GM21526 (cell line): ENCODE results near the gene TOM1L2.
"Not testable (repeated sequence)": the region's sequence is repeated elsewhere in the genome, so short reads cannot be mapped to it uniquely, and the experiment has no call there.

Experiments used
- ATAC-seq: cut with Tn5 transposase; IDR thresholded peaks from one replicate; pipeline ENCODE4 v1.9.1; 2021; ENCODE audit warnings: moderate library complexity; ENCODE audit not compliant: unreplicated experiment, low FRiP score

TOM1L2 gene

GRCh38 chr17:17944743-17945142 lies 27.5 kb downstream of the TOM1L2 start:
- no peak for ATAC-seq

- no peak for ATAC-seq
These were observed 28.0 kb downstream of the TOM1L2 start for GRCh38 chr17:17944242-17944641.

GRCh38 chr17:17943281-17943984 lies 28.8 kb downstream of the TOM1L2 start:
- ATAC-seq: no peak

- ATAC-seq: no peak
These were observed 29.4 kb downstream of the TOM1L2 start for GRCh38 chr17:17942846-17943245.

- ATAC-seq: no peak
These were observed 31.2 kb downstream of the TOM1L2 start for GRCh38 chr17:17941015-17941414.

GRCh38 chr17:17940441-17940911 lies 31.7 kb downstream of the TOM1L2 start:
- ATAC-seq: no peak

- not testable (repeated sequence) for ATAC-seq
These were observed 32.3 kb downstream of the TOM1L2 start for GRCh38 chr17:17939941-17940340.

GRCh38 chr17:17938388-17939107 lies 33.7 kb downstream of the TOM1L2 start:
- no peak for ATAC-seq

- no peak for ATAC-seq
These were observed 34.2 kb downstream of the TOM1L2 start for GRCh38 chr17:17937958-17938357.

- ATAC-seq: no peak
These were observed 34.9 kb downstream of the TOM1L2 start for GRCh38 chr17:17937201-17937853.

- ATAC-seq: no peak
These were observed 36.6 kb downstream of the TOM1L2 start for GRCh38 chr17:17935321-17936271.

- no peak for ATAC-seq
These were observed 37.4 kb downstream of the TOM1L2 start for GRCh38 chr17:17934806-17935205.

- ATAC-seq: no peak
These were observed 38.0 kb downstream of the TOM1L2 start for GRCh38 chr17:17934214-17934613.

GRCh38 chr17:17933775-17934174 lies 38.4 kb downstream of the TOM1L2 start:
- no peak for ATAC-seq

- no peak for ATAC-seq
These were observed 41.0 kb downstream of the TOM1L2 start for GRCh38 chr17:17931159-17931558.

- ATAC-seq: no peak
These were observed 41.5 kb downstream of the TOM1L2 start for GRCh38 chr17:17930674-17931073.

GRCh38 chr17:17929655-17930380 lies 42.4 kb downstream of the TOM1L2 start:
- no peak for ATAC-seq

GRCh38 chr17:17928398-17929287 lies 43.6 kb downstream of the TOM1L2 start:
- ATAC-seq: no peak
